Stimulated activated CD8-positive, alpha-beta memory T cell treated with anti-CD3 and anti-CD28 coated beads, Interleukin-12 subunit alpha, Interleukin-12 subunit beta, amount 100 ng/mL, for 1 hour (primary cell): ENCODE data around the gene TIGD4.

ENCODE experiments used
- DNase-seq: peaks from one replicate; pipeline ENCODE4 v3.0.0-alpha.2; 2020; ENCODE audit warnings: low read depth

Gene TIGD4

GRCh38 chr4:152719801-152720556, 59.6 kb downstream of the TIGD4 start:
- no peak for DNase-seq
